ENCODE data around the gene NANOGP8. TPM values are rescaled to one million over a fixed set of nuclear protein-coding genes. Genes with fewer than 3 reads are reported as not detected.
A peak's percentile ranks its signal among the peaks of the same experiment; 100 is the strongest.
"Not testable (repeated sequence)": the region's sequence is repeated elsewhere in the genome, so short reads cannot be mapped to it uniquely, and the experiment has no call there.

Gene NANOGP8, protein sequence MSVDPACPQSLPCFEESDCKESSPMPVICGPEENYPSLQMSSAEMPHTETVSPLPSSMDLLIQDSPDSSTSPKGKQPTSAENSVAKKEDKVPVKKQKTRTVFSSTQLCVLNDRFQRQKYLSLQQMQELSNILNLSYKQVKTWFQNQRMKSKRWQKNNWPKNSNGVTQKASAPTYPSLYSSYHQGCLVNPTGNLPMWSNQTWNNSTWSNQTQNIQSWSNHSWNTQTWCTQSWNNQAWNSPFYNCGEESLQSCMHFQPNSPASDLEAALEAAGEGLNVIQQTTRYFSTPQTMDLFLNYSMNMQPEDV
- total RNA-seq, result not detected
- long read RNA-seq, result 0 reads

DNA sequence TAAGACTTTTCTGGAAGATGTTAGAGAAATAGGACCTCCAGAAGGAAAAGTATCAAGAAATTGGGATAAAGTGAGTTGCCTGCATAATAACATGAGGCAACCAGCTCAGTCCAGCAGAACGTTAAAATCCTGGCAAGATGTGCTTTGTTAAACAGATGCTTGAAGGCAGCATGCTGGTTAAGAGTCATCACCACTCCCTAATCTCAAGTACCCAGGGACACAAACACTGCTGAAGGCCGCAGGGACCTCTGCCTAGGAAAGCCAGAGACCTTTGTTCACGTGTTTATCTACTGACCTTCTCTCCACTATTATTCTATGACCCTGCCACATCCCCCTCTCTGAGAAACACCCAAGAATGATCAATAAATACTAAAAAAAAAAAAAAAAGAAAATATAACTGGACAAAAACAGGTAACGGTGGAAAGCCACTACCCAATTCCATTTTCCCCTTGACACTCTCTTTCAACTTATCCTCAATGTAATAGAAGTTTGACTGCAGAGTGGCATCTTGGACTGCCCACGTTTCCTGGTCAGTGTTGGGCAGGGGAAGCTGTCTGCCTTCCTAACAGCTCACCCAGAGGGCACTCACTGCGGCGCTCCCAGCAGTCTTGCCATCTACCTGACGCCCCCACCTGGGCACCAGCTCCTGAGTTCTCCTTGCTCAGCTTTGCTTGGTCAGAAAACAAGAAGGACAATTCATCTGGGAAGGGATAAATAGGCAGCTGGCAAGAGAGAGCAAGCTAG lies at the start of gene NANOGP8:
Gene NANOGP8 (minus strand): TSS at position 120 of the 744 bp plus-strand sequence. CDS start 185 bp downstream, outside the sequence.
- peak in 1 of 2 donors; percentile 26 for ATAC-seq
- DNase-seq; intact Hi-C loops (cut with DNase I): not testable (repeated sequence)

GRCh38 chr15:35134299-35134698 lies 49.2 kb upstream of the NANOGP8 start:
- no peak for ATAC-seq
- intact Hi-C loops (cut with DNase I), result no loop called here
- no peak for DNase-seq

DNA sequence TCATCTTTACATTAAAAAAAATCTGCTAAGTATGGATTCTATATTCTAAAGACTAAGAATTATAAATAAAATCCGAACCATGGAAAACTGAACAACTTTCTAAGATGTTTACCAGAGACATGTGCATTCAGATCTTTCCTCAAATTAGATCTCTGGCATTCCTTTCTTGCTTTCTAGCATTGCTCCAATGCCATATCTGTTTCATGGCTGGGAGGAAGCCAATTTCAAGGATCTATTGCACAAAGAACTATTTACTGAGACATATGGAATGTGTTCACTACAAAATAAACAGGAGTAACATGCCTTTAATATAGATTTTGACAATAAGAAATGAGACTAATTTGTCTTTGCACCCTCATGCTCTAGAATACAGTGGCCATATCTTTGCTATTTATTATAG lies 45.1 kb upstream of the NANOGP8 start:
- no peak for ATAC-seq
- intact Hi-C loops (cut with DNase I), result no loop called here
- no peak for DNase-seq

DNA sequence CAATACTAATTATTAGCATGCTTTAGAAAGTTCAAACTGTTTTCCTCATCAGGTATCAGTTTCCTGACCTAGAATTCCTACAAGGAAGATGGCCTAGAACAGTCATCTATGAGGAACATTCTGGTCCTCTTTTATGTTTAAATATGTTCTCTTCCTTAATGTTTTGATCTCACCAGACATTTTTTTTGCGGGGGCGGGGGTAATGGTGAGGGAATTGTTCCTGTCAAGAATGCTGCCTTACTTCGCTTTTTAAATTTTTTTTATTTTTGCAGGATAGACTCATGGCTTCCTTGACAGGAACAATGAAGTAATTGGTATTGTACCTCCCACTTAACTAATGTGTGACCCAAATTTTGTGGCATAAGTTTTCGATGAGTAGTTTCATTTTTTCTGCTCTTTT lies 44.3 kb upstream of the NANOGP8 start:
- no peak for DNase-seq
- ATAC-seq, result no peak
- intact Hi-C loops (cut with DNase I), result no loop called here

- no peak for DNase-seq
- intact Hi-C loops (cut with DNase I), result no loop called here
- ATAC-seq, result no peak
These were observed 42.6 kb upstream of the NANOGP8 start for GRCh38 chr15:35127717-35128116.

DNA sequence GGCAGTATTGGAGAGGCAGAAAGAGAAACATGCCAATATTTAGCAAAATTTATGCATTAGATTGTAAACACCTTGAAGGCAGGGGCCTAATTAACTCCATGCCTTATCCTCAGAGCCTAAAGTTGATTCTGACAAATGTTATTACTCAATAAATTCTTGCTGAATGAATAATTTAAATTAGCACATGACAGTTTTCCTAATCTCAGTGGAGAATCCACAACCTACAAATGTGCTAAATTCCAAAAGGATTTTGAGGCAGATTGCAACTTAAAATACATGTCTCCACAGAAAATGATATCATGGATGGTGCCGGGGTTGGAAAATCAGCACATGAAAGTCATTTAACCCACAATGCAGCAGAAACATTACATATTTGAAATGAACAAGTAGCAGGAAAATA lies 41.1 kb upstream of the NANOGP8 start:
- intact Hi-C loops (cut with DNase I), result no loop called here

GRCh38 chr15:35123743-35124142 lies 38.6 kb upstream of the NANOGP8 start:
- intact Hi-C loops (cut with DNase I), result no loop called here
- peak in 1 of 2 donors; percentile 76 for ATAC-seq

More for the DNA sequence above, 41.1 kb upstream of the NANOGP8 start:
- DNase-seq (no peak), ATAC-seq (no peak)

DNA sequence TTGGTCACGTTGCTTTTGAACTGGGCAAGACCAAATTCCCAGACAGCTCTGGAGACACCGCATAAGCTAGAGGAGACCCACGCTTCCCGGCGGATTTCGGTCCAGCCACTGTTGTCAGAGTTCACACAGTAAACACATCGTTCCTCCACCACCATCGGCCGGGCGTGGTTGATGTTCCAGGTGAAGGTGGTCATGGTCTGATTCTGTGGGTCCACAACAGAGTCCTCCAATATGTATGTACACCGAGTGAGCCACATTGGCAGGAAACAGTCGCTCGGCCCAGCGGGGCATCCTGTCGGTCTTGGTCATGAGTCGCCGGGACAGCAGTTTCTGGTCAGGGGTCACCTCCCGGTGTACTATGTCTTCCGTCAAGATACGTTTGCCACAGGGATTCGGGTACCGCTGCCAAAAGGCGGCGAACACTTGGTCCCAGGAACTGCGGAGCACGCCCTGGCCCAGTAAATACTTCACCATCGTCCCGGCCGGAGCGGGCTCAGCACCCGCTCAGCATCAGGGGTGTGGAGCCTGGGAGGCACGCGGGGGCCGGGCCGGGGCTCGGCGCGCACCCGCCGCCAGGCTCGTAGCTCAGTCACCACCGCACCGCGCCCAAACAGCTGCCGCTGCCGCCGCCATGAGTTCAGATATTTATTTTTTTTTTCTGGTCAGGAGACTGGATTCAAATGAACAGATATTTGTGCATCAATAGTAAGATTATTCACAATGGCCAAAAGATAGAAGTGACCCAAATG lies 36.7 kb upstream of the NANOGP8 start:
- DNase-seq (no peak), ATAC-seq (no peak)
- intact Hi-C loops (cut with DNase I), result no loop called here

More at GRCh38 chr15:35123743-35124142, 38.6 kb upstream of the NANOGP8 start:
- DNase-seq, result no peak

DNA sequence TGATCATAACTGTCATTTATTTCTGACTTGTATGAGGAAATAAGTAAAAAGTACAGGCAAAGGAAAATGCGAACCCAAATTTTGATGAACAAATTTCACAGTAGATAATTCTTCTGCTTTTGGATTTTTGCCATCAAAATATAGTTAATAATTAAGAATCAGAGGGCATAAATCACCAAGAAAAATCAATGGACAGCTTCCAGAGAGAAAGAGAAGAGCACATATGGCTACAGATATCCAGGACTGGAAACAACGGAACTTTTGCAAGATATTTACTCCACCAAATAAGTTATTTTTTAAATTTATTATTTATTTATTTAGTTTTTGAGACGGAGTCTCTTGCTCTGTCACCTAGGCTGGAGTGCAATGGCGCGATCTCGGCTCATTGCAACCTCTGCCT lies 35.1 kb upstream of the NANOGP8 start:
- intact Hi-C loops (cut with DNase I), result no loop called here
- ATAC-seq, result no peak
- no peak for DNase-seq

GRCh38 chr15:35118960-35119359 lies 33.9 kb upstream of the NANOGP8 start:
- ATAC-seq (no peak), DNase-seq (no peak)
- intact Hi-C loops (cut with DNase I), result no loop called here

DNA sequence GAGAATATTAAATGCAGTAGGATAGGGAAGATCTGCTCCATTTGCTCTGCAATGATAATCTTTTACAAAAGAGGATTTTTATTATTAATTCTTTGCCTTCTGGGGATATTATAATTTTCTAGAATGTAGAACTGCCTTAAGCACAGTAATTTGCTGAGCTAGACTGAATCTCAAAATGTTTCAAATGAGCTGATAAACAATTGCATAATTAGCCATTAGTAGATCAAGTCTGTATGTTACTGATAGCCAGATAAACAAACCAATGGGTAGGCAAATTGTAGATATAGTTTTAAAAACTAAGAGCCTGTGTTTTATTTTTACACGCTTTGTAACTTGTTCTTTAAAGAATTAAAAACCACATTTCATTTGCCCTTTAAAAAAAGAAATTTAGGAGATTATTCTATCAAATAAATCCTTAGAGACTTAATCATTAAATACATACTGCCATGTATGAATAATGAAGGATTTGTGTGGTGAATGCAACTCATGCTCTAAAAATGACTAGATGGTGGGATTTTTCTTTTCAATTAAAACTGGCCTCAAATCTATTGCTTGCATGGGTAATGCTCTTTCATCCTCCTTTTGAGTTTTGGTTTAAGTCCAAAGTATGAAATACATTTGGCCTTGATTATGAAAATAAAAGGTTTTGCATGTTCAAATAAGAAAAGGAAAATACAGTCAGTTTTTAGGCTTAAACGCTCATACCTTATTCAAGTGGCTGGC lies 32.6 kb upstream of the NANOGP8 start:
- intact Hi-C loops (cut with DNase I), result no loop called here
- ATAC-seq (no peak), DNase-seq (no peak)

DNA sequence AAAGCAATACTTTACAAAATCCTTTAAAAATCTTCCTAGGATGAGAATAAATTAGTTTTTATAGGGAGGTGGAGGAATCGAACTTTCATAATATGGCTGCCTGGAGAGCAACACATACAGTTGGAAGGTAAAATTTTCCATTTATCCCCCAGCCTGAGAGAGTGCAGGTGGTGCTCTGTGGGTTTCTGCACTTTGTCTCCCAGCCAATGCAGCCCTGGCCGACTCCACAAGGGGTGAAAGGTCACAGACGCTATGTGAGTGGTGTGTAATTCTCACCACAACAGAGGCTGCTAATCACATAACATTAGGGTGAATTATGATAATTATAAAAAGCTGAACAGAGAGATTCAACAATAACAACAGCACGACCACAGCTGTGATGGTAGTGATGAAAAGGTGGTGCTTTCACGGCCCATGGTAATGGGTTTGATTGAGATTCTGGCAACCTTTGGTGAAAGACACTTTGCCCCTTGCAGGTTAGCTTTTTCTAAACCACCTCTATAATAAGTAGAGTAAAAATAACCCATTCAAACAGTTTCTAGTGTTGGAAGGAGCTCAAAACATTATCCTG lies 30.1 kb upstream of the NANOGP8 start:
- ATAC-seq, result no peak
- intact Hi-C loops (cut with DNase I), result no loop called here

DNA sequence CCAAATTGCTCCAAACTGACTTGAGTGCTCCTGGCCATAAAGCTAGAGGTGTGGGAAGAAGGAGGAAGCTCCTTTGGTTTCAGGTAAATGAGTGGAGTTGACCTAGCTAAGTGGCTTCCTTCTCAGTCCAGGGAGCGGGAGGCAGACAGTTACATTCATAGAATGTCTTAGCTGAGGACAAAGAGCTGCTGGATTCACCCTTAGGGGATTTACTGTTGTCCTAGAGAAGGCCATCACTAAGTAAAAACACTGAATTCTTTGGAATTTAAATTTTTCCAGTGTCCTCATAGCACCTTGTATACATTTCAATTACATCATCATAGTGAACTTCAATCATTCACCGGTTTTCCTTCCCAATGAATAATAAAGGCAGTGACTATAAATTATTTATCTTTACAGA lies 27.3 kb upstream of the NANOGP8 start:
- intact Hi-C loops (cut with DNase I), result no loop called here
- ATAC-seq (no peak), DNase-seq (no peak)

More for the DNA sequence above, 30.1 kb upstream of the NANOGP8 start:
- no peak for DNase-seq

DNA sequence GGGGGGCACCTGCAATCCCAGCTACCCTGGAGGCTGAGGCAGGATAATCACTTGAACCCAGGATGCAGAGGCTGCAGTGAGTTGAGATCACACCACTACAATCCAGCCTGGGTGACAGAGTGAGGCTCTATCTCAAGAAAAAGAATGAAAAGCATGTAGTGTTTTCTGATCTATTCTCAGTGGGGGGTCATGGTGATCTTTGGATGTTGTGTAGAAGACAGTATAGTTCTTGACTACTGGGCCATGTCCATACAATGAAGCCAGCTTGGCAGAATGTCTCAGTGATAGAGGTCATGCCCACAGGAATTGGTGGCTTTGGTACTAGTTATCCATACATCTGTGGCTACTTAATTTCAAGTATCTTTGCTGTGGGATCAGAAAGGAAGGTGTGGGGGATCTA lies 26.8 kb upstream of the NANOGP8 start:
- intact Hi-C loops (cut with DNase I), result no loop called here
- DNase-seq (no peak), ATAC-seq (no peak)

GRCh38 chr15:35108453-35108852 lies 23.4 kb upstream of the NANOGP8 start:
- ATAC-seq (no peak), DNase-seq (no peak)
- intact Hi-C loops (cut with DNase I), result no loop called here

DNA sequence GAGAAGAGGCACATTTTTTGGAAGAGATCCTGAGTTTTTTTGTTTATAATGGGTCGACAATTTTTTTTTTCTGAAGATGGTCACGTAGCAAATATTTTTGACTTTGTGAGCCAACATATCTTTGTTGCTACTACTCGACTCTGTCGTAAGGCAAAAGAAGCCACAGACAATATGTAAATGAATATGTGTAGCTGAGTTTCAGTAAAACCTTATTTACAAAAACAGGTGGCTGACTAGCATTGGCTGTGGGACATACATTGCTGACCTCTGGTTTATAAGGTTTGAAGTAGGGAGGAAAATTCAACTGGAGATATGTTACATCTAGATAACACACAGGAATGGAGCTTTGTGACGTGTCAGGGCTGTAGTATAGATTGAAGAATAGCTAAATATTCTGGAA lies 22.5 kb upstream of the NANOGP8 start:
- ATAC-seq (no peak), DNase-seq (no peak)
- intact Hi-C loops (cut with DNase I), result no loop called here

- no peak for ATAC-seq
- DNase-seq, result no peak
- intact Hi-C loops (cut with DNase I), result no loop called here
These were observed 22.0 kb upstream of the NANOGP8 start for GRCh38 chr15:35107122-35107521.

GRCh38 chr15:35104526-35105147 lies 19.5 kb upstream of the NANOGP8 start:
- intact Hi-C loops (cut with DNase I), result no loop called here
- ATAC-seq, result no peak
- DNase-seq, result no peak

DNA sequence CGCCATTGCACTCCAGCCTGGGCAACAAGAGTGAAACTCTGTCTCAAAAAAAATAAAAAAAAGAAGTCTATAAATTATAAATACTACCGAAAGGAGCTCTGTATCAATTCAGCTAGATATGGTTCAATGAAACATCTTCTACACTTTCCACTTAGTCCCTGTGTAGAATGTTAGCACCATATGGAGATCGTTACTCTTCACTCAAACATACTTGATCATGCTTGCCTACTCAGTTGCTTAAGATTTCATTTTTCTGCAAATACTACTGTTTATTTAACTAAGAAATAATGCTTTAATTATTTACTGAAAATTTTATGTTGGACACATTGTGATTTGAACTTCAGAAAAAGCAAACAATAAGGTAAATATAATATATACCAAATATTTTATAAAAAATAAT lies 17.1 kb upstream of the NANOGP8 start:
- intact Hi-C loops (cut with DNase I), result no loop called here
- no peak for ATAC-seq
- no peak for DNase-seq

Measured in left cardiac atrium (tissue), 4 donors.